GM23338 (cell line): ENCODE measurements around the gene CNNM1. TPM values are rescaled to one million over a fixed set of nuclear protein-coding genes. Genes with fewer than 3 reads are reported as not detected.

Source experiments
- ATAC-seq: fragments of 200-7000 bp; cut with Tn5 transposase; 3 replicates; pipeline ENCODE4 v1.9.1; 2020
- DNase-seq: peaks from one replicate; pipeline ENCODE4 v3.0.0-alpha.2; 2015; ENCODE audit warnings: low spot score
- H2AFZ ChIP-seq: fragments of 200-600 bp; sonication (generic); 2 replicates; pipeline ENCODE4 v1.8.0; 2016; ENCODE audit warnings: antibody characterized with exemption, mild to moderate bottlenecking, moderate library complexity
- H3F3A ChIP-seq: fragments of 200-600 bp; sonication (generic); replicated peaks from 2 replicates; pipeline ENCODE4 v1.8.0; 2017; ENCODE audit warnings: antibody characterized with exemption, mixed run types, low read depth
- H3K27ac ChIP-seq: fragments of 200-600 bp; sonication (generic); 2 replicates; pipeline ENCODE4 v1.6.1; 2016; ENCODE audit warnings: low read depth
- H3K27me3 ChIP-seq: fragments of 200-600 bp; sonication (generic); 2 replicates; pipeline ENCODE4 v1.8.0; 2016; ENCODE audit warnings: mild to moderate bottlenecking, mixed run types, moderate library complexity; ENCODE audit not compliant: insufficient read depth
- H3K36me3 ChIP-seq: fragments of 200-600 bp; sonication (generic); 2 replicates; pipeline ENCODE4 v1.8.0; 2016; ENCODE audit warnings: mild to moderate bottlenecking; ENCODE audit not compliant: insufficient read depth
- H3K4me1 ChIP-seq: fragments of 200-600 bp; sonication (generic); 2 replicates; pipeline ENCODE4 v1.8.0; 2016; ENCODE audit warnings: mild to moderate bottlenecking, moderate library complexity; ENCODE audit not compliant: insufficient read depth
- H3K4me2 ChIP-seq: fragments of 200-600 bp; sonication (generic); 2 replicates; pipeline ENCODE4 v1.7.1; 2017; ENCODE audit warnings: mixed run types
- H3K4me3 ChIP-seq: fragments of 200-600 bp; sonication (generic); 2 replicates; pipeline ENCODE4 v1.6.1; 2016; ENCODE audit warnings: mixed run types
- H3K79me2 ChIP-seq: fragments of 200-600 bp; sonication (generic); replicated peaks from 2 replicates; pipeline ENCODE4 v1.8.0; 2017; ENCODE audit warnings: mild to moderate bottlenecking; ENCODE audit not compliant: insufficient read depth
- H3K9me2 ChIP-seq: fragments of 200-600 bp; sonication (generic); 2 replicates; pipeline ENCODE4 v1.8.0; 2017; ENCODE audit not compliant: insufficient read depth
- H4K20me1 ChIP-seq: fragments of 200-600 bp; sonication (generic); replicated peaks from 2 replicates; pipeline ENCODE4 v1.8.0; 2017; ENCODE audit warnings: mild to moderate bottlenecking; ENCODE audit not compliant: insufficient read depth
- H3K27ac Mint-ChIP-seq: 2 replicates; pipeline ENCODE4 v1.8.0; 2020; ENCODE audit warnings: inconsistent platforms, mild to moderate bottlenecking, moderate library complexity, mixed read lengths
- H3K27me3 Mint-ChIP-seq: 3 replicates; pipeline ENCODE4 v1.8.0; 2022; ENCODE audit warnings: low read depth, mild to moderate bottlenecking, moderate library complexity, mixed read lengths, inconsistent platforms; ENCODE audit not compliant: insufficient read depth, poor library complexity
- H3K36me3 Mint-ChIP-seq: 3 replicates; pipeline ENCODE4 v1.8.0; 2021; ENCODE audit warnings: low read depth, mild to moderate bottlenecking, inconsistent platforms, moderate library complexity, mixed read lengths
- H3K4me1 Mint-ChIP-seq: 3 replicates; pipeline ENCODE4 v1.8.0; 2020; ENCODE audit warnings: mild to moderate bottlenecking, inconsistent platforms, mixed read lengths
- H3K4me3 Mint-ChIP-seq: 3 replicates; pipeline ENCODE4 v1.8.0; 2021; ENCODE audit warnings: moderate library complexity, mild to moderate bottlenecking, inconsistent platforms, mixed read lengths
- H3K9me3 Mint-ChIP-seq: 3 replicates; pipeline ENCODE4 v1.8.0; 2020; ENCODE audit warnings: moderate library complexity, mild to moderate bottlenecking, inconsistent platforms, mixed read lengths
- CTCF ChIP-seq, 2 experiments: fragments of 200-600 bp in 1 of 2; sonication (generic) in 1 of 2; conservative IDR thresholded peaks; 2 replicates each; pipeline versions ENCODE4 v1.5.1 to v1.6.1; 2016 to 2017; ENCODE audit warnings: antibody characterized with exemption in 2 of 2, low read depth in 2 of 2, mild to moderate bottlenecking in 2 of 2, moderate library complexity in 1 of 2
- ETS1 ChIP-seq: IDR thresholded peaks from 2 replicates; pipeline ENCODE4 v1.6.1; 2016; ENCODE audit warnings: antibody characterized with exemption
- EZH2 ChIP-seq: fragments of 200-600 bp; sonication (generic); IDR thresholded peaks from one replicate; pipeline ENCODE4 v1.8.0; 2017; ENCODE audit warnings: antibody characterized with exemption, mild to moderate bottlenecking, low read depth; ENCODE audit not compliant: unreplicated experiment
- EZH2phosphoT487 ChIP-seq: fragments of 200-600 bp; sonication (generic); IDR thresholded peaks from one replicate; pipeline ENCODE4 v1.8.1; 2018; ENCODE audit warnings: antibody characterized with exemption; ENCODE audit not compliant: unreplicated experiment
- JUNB ChIP-seq: IDR thresholded peaks from one replicate; pipeline ENCODE4 v1.6.1; 2016; ENCODE audit warnings: antibody characterized with exemption; ENCODE audit not compliant: unreplicated experiment
- POLR2AphosphoS5 ChIP-seq: IDR thresholded peaks from 2 replicates; pipeline ENCODE4 v1.6.1; 2016; ENCODE audit warnings: antibody characterized with exemption, low read depth
- ZNF114 ChIP-seq: fragments of 250-450 bp; sonication (Bioruptor Pico); IDR thresholded peaks from 2 replicates; pipeline ENCODE4 v1.5.0; 2020; ENCODE audit warnings: mild to moderate bottlenecking, moderate library complexity
- polyA plus RNA-seq: library from polyadenylated mRNA; unstranded; fragments of >200 nt; fragmentation: Nextera tagmentation; extraction: Ambion mirVana; gene quantifications from 2 replicates; pipeline ENCODE4 v1.2.1, GENCODE V29; 2016
- total RNA-seq: library from RNA; depleted of rRNA; stranded (reverse); fragments of >200 nt; shearing (Covaris generic); gene quantifications from 2 replicates; pipeline ENCODE4 v1.2.3, GENCODE V29; 2014
- TF ChIP-seq, protein P1 (sequence below): fragments of 250-450 bp; sonication (Bioruptor Pico); IDR thresholded peaks from 2 replicates; pipeline ENCODE4 v1.5.0; 2020; ENCODE audit warnings: mild to moderate bottlenecking, moderate library complexity

Gene CNNM1
- total and polyA plus RNA-seq, 2 experiments from 2014 or later = 0.52 to 0.90 TPM

- TF ChIP-seq, protein P1, sequence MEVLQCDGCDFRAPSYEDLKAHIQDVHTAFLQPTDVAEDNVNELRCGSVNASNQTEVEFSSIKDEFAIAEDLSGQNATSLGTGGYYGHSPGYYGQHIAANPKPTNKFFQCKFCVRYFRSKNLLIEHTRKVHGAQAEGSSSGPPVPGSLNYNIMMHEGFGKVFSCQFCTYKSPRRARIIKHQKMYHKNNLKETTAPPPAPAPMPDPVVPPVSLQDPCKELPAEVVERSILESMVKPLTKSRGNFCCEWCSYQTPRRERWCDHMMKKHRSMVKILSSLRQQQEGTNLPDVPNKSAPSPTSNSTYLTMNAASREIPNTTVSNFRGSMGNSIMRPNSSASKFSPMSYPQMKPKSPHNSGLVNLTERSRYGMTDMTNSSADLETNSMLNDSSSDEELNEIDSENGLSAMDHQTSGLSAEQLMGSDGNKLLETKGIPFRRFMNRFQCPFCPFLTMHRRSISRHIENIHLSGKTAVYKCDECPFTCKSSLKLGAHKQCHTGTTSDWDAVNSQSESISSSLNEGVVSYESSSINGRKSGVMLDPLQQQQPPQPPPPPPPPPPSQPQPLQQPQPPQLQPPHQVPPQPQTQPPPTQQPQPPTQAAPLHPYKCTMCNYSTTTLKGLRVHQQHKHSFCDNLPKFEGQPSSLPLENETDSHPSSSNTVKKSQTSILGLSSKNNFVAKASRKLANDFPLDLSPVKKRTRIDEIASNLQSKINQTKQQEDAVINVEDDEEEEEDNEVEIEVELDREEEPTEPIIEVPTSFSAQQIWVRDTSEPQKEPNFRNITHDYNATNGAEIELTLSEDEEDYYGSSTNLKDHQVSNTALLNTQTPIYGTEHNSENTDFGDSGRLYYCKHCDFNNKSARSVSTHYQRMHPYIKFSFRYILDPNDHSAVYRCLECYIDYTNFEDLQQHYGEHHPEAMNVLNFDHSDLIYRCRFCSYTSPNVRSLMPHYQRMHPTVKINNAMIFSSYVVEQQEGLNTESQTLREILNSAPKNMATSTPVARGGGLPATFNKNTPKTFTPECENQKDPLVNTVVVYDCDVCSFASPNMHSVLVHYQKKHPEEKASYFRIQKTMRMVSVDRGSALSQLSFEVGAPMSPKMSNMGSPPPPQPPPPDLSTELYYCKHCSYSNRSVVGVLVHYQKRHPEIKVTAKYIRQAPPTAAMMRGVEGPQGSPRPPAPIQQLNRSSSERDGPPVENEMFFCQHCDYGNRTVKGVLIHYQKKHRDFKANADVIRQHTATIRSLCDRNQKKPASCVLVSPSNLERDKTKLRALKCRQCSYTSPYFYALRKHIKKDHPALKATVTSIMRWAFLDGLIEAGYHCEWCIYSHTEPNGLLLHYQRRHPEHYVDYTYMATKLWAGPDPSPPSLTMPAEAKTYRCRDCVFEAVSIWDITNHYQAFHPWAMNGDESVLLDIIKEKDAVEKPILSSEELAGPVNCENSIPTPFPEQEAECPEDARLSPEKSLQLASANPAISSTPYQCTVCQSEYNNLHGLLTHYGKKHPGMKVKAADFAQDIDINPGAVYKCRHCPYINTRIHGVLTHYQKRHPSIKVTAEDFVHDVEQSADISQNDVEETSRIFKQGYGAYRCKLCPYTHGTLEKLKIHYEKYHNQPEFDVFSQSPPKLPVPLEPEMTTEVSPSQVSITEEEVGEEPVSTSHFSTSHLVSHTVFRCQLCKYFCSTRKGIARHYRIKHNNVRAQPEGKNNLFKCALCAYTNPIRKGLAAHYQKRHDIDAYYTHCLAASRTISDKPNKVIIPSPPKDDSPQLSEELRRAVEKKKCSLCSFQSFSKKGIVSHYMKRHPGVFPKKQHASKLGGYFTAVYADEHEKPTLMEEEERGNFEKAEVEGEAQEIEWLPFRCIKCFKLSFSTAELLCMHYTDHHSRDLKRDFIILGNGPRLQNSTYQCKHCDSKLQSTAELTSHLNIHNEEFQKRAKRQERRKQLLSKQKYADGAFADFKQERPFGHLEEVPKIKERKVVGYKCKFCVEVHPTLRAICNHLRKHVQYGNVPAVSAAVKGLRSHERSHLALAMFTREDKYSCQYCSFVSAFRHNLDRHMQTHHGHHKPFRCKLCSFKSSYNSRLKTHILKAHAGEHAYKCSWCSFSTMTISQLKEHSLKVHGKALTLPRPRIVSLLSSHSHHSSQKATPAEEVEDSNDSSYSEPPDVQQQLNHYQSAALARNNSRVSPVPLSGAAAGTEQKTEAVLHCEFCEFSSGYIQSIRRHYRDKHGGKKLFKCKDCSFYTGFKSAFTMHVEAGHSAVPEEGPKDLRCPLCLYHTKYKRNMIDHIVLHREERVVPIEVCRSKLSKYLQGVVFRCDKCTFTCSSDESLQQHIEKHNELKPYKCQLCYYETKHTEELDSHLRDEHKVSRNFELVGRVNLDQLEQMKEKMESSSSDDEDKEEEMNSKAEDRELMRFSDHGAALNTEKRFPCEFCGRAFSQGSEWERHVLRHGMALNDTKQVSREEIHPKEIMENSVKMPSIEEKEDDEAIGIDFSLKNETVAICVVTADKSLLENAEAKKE = no peak
- TF ChIP-seq CTCF (conservative IDR thresholded peaks at IDR 0.05; ENCODE audit: low read depth in 2 of 2) = no peak
These were observed 102.9 kb downstream of the CNNM1 start (continued) for GRCh38 chr10:99432047-99432446.

- Histone ChIP-seq H4K20me1 (peaks cover 4% of the 10 kb centered on the region; the same call in 1 of the 2 replicates), H3K4me3 (no peak overlapping the region), H3K4me1 (peaks cover 6% of the 10 kb centered on the region; the same call in 1 of the 2 replicates), H3F3A (no peaks in the 10 kb centered on the region), H3K9me2 (no peaks in the 10 kb centered on the region), H3K27ac (no peak overlapping the region), H3K36me3 (no peaks in the 10 kb centered on the region), H3K27me3 (no peaks in the 10 kb centered on the region), H3K79me2 (peaks cover 34% of the 10 kb centered on the region), H3K4me2 (no peak overlapping the region), H2AFZ (no peak overlapping the region)
- DNase-seq = no peak
- TF ChIP-seq ZNF114 (CRISPR knock-in tag) = no peak
- no peak for TF ChIP-seq POLR2AphosphoS5
- no peak for TF ChIP-seq EZH2
- TF ChIP-seq ETS1 = no peak
- TF ChIP-seq EZH2phosphoT487 = no peak
- no peak for TF ChIP-seq JUNB
- H3K9me3 Mint-ChIP-seq = no peaks in the 10 kb centered on the region; the same call in 2 of the 3 replicates
- H3K27me3 Mint-ChIP-seq = peaks cover 12% of the 10 kb centered on the region
- ATAC-seq = no peak
- H3K4me3 Mint-ChIP-seq = no peak overlapping the region
- H3K4me1 Mint-ChIP-seq = peaks cover 15% of the 10 kb centered on the region
- no peak overlapping the region for H3K27ac Mint-ChIP-seq
- no peaks in the 10 kb centered on the region; the same call in 1 of the 3 replicates for H3K36me3 Mint-ChIP-seq
These were observed 103.7 kb downstream of the CNNM1 start for GRCh38 chr10:99432881-99433280.
